ENCODE results near the gene DCUN1D1.
"Not testable (repeated sequence)": the region's sequence is repeated elsewhere in the genome, so short reads cannot be mapped to it uniquely, and the experiment has no call there.

Gene DCUN1D1

DNA sequence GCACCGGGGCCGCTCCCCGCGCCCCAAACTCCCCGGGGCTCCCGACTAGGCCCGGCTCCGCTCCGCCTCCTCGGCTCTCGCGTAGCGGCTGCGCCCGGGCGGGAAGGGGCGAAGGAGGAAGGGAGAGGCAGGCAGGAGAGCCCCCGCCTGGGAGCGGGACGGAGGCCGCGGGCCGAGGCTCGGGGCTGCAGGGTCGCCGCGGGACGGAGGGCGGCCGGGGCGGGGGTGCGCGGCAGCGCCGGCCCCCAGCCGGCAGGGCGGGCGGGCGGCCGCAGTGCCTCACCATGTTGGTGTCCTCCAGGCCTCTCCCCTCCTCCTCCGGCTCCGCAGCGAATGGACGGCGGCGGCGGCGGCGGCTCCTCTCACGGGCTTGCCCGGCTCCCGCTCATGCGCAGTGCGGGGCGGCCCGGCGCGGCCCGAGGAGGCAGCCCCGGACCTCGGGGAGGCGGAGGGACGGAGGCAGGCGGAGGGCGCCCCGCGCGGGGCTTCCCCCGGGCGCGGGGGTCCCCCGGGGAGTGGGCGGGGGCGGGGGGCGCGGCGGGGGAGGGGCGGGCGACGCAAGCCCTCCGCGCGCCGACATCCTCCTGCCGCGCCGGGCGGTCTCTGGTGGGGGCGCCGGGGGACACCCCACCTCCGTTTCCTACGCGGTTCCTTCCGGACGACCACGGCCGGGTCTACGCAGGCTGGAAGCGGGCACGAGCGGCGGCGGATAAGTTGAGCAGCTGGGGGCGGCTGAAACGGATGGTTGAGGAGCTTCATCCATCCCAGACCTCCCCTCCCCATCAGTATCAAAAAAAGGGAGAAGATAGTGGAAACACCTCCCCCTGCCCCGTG lies at the start of gene DCUN1D1:
Gene DCUN1D1, minus strand, starts transcription at position 335 of the 834 bp plus-strand sequence. Its CDS starts 49 bp downstream, at position 286.
- peak; percentile 89 to 90 for DNase-seq

- DNase-seq: no peak
These were observed 48.1 kb upstream of the DCUN1D1 start for GRCh38 chr3:183028416-183028815.

DNA sequence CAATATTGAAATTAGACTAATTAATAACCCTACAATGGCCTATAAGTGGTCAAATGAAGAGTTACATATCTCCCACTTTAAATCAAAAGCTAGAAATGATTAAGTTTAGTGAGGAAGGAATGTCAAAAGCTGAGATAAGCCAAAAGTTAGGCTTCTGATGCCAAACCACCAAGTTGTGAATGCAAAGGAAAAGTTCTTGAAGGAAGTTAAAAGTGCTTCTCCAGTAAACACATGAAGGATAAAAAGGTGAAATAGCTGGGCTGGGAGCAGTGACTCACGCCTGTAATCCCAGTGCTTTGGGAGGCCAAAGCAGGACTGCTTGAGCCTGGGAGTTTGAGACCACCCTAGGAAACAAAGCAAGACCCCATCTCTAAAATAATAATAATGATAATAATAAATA lies 46.9 kb upstream of the DCUN1D1 start:
- DNase-seq: no peak

- DNase-seq: no peak
These were observed 42.7 kb upstream of the DCUN1D1 start for GRCh38 chr3:183022936-183023516.

DNA sequence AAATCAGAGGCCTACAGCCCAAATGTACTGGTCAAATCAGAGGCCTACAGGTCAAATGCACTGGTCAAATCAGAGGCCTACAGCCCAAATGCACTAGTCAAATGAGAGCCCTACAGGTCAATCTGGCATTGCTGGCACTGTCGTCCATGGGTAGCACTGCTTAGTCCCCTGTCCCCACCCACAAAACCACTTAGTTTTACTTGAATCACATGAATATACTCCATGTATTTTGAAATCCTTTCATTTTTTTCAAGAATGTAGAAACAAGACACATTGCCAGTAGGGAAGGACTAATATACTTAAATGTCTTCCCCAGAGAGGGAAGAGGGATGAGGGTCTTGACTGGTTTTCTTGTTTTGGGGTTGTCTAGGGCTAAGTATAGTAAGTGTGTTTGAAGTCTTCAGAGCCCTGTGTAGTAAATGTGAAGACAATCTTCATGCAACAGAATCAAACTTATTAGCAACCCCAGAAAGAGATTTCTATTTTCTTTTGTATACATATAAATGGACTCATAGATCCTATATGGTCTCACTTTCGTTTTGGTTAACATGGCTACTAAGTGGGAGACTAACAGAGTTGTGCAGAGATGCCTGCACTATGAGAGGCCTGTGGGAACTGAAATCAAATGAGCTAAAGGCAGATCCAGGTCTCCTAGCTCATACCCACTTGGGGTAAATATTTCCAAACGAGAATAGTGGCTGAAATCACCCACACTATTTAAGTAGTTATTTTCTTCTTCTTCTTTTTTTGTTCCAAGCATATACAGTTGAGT lies 38.3 kb upstream of the DCUN1D1 start:
- peak in 1 of 2 donors; percentile 4 for DNase-seq

GRCh38 chr3:183015185-183015584 lies 34.8 kb upstream of the DCUN1D1 start:
- no peak for DNase-seq

DNA sequence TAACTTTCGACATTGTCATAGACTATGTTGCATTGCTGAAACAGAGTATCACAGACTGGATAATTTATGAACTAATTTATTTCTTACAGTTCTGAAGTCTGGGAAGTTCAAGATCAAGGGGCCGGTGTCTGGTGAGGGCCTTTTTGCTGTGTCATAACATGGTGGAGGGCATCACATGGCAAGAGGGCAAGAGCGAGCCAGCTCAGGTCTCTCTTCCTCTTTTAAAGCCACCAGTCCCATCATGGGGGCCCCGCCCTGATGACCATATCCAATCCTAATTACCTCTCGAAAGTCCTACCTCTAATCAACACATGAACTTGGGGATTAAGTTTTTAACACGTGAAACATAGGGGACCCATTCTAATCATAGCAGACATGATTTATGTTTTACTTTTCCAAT lies 33.5 kb upstream of the DCUN1D1 start:
- no peak for DNase-seq

GRCh38 chr3:183013074-183013473 lies 32.7 kb upstream of the DCUN1D1 start:
- DNase-seq: no peak

DNA sequence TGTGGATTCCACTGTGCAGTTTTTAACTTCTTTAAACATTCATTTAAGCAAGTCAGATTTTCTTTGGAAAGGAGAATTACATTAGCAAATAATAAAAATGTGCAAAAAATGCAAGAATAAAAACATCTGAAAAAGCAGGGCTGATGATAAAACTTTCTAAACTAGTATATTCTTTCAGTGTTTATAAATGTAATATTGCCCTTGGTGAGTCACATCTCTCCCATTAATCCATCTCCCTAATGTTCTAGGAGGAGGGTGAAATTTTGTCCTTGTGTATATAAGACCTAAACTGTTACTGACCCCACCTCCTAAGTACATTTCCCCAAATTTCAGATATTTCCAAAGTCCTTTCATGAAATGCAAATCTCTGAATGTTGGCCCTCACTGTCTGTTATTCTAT lies 28.5 kb upstream of the DCUN1D1 start:
- DNase-seq: no peak

DNA sequence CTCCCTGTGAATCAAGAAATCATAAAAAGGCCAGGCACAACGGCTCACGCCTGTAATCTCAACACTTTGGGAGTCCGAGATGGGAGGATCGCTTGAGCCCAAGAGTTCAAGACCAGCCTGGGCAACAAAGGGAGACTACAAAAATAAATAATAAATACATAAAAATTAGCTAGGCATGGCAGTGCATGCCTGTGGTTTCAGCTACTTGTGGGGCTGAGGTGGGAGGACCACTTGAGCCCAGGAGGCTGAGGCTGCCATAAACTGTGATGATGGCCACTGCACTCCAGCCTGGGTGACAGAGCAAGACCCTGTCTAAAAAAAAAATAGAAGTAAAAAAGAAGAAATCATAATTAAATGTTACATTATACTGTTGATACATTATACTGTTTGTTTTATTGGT lies 28.0 kb upstream of the DCUN1D1 start:
- no peak for DNase-seq

GRCh38 chr3:183006396-183007002 lies 26.2 kb upstream of the DCUN1D1 start:
- DNase-seq: no peak

DNA sequence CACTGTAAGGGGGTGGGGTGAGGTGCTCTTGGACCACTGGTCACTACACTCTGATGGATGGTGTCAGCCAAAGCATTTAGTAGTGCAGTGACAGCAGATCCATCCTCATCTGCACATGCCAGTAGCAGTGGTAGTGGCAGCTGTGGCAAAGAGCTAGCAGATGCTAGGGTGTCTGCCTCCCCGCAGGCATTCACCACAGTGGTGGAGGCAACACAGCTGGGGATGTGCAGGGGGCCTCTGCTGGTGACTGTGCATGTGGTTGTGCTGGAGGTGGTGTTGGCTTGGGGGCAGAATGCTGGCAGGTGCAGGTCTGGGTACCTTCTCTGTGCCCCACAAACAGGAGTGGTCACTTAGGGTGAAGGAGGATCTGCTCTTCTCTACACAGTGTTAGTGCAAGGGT lies 19.4 kb upstream of the DCUN1D1 start:
- DNase-seq: no peak

DNA sequence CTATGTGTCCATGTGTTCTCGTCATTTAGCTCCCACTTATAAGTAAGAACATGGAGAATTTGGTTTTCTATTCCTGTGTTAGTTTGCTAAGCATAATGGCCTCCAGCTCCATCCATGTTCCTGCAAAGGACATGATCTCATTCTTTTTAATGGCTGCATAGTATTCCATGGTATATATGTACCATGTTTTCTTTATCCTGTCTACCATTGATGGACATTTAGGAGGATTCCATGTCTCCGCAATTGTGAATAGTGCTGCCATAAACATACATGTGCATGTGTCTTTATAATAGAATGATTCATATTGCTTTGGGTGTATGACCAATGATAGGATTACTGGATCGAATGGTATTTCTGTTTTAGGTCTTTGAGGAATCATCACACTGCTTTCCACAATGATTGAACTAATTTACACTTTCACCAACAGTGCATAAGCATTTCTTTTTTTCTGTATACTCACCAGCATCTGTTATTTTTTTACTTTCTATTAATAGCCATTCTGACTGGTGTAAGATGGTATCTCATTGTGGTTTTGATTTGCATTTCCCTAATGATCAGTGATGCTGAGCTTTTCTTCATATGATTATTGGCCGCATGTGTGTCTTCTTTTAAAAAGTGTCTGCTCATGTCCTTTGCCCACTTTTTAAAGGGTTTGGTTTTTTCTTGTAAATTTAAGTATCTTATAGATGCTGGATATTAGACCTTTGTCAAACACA lies 13.3 kb upstream of the DCUN1D1 start:
- DNase-seq: not testable (repeated sequence)

DNA sequence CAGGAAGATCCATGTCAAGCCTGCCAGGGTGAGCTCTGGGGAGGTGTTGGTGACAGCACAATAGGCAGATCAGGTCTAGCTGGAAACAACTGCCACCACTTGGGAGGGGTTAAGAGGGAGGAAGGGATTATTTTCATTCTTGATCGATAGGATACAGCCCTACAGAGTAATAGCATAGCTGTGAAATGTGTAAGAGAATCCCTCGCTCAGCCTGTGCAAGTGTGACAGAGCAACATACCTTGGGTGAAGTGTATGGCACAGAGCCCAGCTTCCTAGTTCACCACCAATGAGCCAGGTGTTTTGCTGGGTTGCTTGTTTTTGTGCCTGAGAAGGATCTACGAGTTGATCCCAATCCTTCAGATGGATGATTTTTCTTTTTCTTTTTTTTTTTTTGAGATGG lies 9.2 kb upstream of the DCUN1D1 start:
- DNase-seq: no peak

- no peak for DNase-seq
These were observed 5.7 kb upstream of the DCUN1D1 start for GRCh38 chr3:182986021-182986420.

- no peak for DNase-seq
These were observed 3.5 kb upstream of the DCUN1D1 start for GRCh38 chr3:182983876-182984275.

GRCh38 chr3:182981038-182981380 lies 671 bp upstream of the DCUN1D1 start:
- DNase-seq: no peak

GRCh38 chr3:182979674-182980191 lies 605 bp downstream of the DCUN1D1 start:
- DNase-seq: peak in 1 of 2 donors; percentile 20

DNA sequence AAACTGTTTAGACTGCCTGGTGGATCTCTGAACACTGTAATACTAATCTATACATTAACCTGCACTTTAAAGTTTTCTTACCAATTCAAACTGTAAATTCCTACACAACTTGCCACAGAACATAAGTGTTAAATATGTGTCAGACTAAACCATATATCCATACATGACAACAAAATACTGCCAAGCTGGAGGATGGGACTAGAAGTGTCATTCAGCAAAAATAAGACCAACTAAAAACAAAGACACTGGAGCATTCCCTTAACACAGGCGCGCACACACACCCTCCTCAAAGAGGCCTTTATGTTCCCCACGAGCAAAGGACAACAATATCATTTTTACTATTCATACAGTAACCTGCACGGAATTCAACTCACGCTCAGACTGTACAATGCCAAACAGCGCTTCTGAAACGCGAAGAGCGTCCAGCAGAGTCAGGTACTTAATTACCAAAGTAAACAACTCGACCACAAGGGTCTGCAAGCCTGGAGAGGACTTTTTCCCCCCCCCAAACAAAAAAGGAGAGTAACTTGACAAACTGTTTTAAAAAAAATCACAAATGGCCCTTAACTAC lies 1.1 kb downstream of the DCUN1D1 start:
- no peak for DNase-seq

- DNase-seq: no peak
These were observed 2.0 kb downstream of the DCUN1D1 start for GRCh38 chr3:182978387-182978786.

DNA sequence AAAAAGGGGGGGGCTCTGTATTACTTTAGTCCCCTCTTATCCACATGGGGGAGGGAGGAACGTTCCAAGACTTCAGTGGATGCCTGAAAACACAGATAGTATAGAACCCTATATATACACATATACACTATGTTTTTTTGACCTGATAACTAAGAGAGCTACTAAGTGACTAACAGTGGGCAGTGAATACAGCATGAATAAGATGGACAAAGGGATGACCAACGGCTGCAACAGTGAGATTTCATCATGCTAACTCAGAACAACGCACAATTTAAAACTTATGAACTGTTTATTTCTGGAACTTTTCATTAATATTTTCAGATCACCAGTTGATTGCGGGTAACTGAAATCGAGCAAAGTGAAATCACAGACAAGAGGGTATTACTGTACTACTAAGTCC lies 7.3 kb downstream of the DCUN1D1 start:
- no peak for DNase-seq

- no peak for DNase-seq
These were observed 8.0 kb downstream of the DCUN1D1 start for GRCh38 chr3:182972387-182972786.

Measured in CD4-positive, alpha-beta T cell treated with Interleukin-4 for 1 hour (primary cell).